Sciatic nerve (tissue), 2 donors: ENCODE data around the gene CXorf51B. TPM values are rescaled to one million over a fixed set of nuclear protein-coding genes. Genes with fewer than 3 reads are reported as not detected.
"Not testable (repeated sequence)": the region's sequence is repeated elsewhere in the genome, so short reads cannot be mapped to it uniquely, and the experiment has no call there.

Source experiments
- ATAC-seq: fragments of 200-7000 bp; cut with Tn5 transposase; one replicate; pipeline ENCODE4 v1.9.1; 2020; ENCODE audit warnings: mild to moderate bottlenecking, moderate library complexity
- DNase-seq: peaks from one replicate; pipeline ENCODE4 v3.0.0-alpha.2; 2020; ENCODE audit warnings: low spot score
- intact Hi-C: fragments of 100-400 bp; cut with DNase I; formaldehyde crosslinking; loops from one replicate; pipeline ENCODE4 v1.14.2; 2022
- total RNA-seq: library from RNA; stranded (reverse); fragmentation: NEBNext Ultra II Directional; extraction: Animal tissue kit (Norgen Biotek cat#: 25700); gene quantifications from one replicate; pipeline ENCODE4 v1.2.1, GENCODE V29; 2021
- donor health status: DM: no; HTN: no; CAD: no.
- donor health status: DM: no; HTN: no; CAD: no.

The CXorf51B gene
- total RNA-seq, result not detected

- ATAC-seq, DNase-seq, intact Hi-C loops: not testable (repeated sequence)
Observed at GRCh38 chrX:146809471-146809870, at the start of gene CXorf51B. TSS of gene CXorf51B (plus strand) at chrX:146809771. CDS start at chrX:146809792, 21 bp downstream.

- ATAC-seq, DNase-seq, intact Hi-C loops: not testable (repeated sequence)
Observed at GRCh38 chrX:146814644-146815043, 5.1 kb downstream of the CXorf51B start, which contains the start of gene CXorf51A. TSS of gene CXorf51A (minus strand) at chrX:146814744. CDS start at chrX:146814723, 21 bp downstream.

DNA sequence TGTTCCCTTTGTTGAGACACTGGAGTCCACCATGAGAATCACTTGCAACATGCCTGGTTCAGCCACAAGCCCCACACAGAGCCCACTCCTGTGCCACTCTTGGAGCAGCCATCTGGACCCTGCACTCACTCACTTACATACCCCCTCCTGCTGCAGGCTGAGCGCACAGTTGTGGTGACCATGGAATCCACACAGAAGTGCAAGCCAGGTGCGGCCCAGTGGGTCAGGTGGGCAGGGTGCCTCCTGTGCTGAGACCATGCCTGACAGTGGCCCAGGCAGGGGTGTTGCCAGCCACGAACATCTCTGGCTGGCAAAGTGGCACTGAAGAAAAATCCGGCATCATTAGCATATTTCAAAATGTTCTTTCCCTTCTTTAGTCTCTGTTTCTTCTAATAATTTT lies 22.4 kb downstream of the CXorf51B start:
- no peak for ATAC-seq
- intact Hi-C loops, result no loop called here
- DNase-seq, result no peak

DNA sequence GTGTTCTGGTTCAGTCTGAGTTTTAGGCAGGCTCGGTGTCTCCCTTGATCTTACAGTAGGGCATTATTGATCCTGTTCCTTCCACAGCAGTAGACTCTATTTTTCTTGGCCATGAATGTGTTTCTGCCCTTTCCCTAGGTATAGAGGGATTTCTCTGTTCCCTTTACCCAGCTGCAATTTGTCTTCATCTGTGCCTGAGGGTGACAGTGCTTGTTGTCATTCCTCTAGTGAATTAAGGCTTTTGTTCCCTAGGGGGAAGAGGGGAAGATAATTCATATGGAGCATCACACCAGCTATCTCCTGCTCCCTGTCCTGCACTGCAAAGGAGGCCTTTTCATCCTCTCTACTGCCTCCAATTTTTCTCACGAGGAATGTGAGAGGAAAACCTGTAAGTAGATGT lies 44.7 kb downstream of the CXorf51B start:
- no peak for ATAC-seq
- no peak for DNase-seq
- intact Hi-C loops, result no loop called here

Other genes with a start within 250 kb of the CXorf51B start
- not detected for gene CXorf51A, start 5.0 kb downstream of the CXorf51B start, total RNA-seq